Measurements from ENCODE around the gene TAS2R50. TPM values are rescaled to one million over a fixed set of nuclear protein-coding genes. Genes with fewer than 3 reads are reported as not detected.

Gene TAS2R50
- total RNA-seq, 2 donors from 2014 or later = 0.86 to 0.98 TPM

- Histone ChIP-seq H3K4me3 (no peak overlapping the region), H3K27ac (no peak overlapping the region), H3K9ac (ENCODE audit: low read depth in 2 of 2, low read length in 2 of 2) (no peak overlapping the region), H3K4me1 (no peaks in the 10 kb centered on the region), H3K9me3 (no peaks in the 10 kb centered on the region), H3K36me3 (no peaks in the 10 kb centered on the region), H3K27me3 (no peaks in the 10 kb centered on the region)
- DNase-seq = no peak
- intact Hi-C loops (cut with DNase I) = no loop called here
- TF ChIP-seq CTCF (IDR thresholded peaks at IDR 0.05) = no peak
Observed at GRCh38 chr12:10994307-10994706, 7.6 kb upstream of the TAS2R50 start.

DNA sequence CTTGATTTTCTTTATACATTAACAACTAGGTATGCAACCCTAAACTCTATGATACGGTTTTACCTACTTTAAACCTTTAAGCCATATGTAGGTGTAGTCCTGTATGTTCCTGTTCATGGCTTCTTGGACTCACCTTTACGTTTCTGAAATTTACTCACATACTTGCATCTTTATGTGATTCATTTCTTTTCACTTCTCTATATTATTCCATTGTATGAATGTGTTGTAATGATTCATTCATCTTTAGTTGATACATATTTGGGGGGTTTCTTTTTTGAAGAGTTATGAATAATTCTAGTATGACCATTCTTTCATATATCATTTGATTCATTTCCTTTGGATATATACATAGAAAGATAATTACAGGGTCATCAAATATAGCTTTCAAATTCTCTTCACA, 2.4 kb upstream of the TAS2R50 start:
- no peak for DNase-seq
- no peak overlapping the region for H3K9ac ChIP-seq (ENCODE audit: low read depth in 2 of 2, low read length in 2 of 2)
- intact Hi-C loops (cut with DNase I) = no loop called here
- H3K36me3 ChIP-seq = no peaks in the 10 kb centered on the region
- no peak for TF ChIP-seq CTCF (IDR thresholded peaks at IDR 0.05)
- no peak overlapping the region for H3K27ac ChIP-seq
- H3K4me3 ChIP-seq = no peak overlapping the region
- H3K4me1 ChIP-seq = no peaks in the 10 kb centered on the region
- no peaks in the 10 kb centered on the region for H3K27me3 ChIP-seq
- no peaks in the 10 kb centered on the region for H3K9me3 ChIP-seq

GRCh38 chr12:10982244-10982643, 4.5 kb downstream of the TAS2R50 start:
- Histone ChIP-seq H3K4me3 (no peak overlapping the region), H3K4me1 (no peaks in the 10 kb centered on the region), H3K9ac (ENCODE audit: low read depth in 2 of 2, low read length in 2 of 2) (no peak overlapping the region), H3K9me3 (no peaks in the 10 kb centered on the region), H3K27ac (no peak overlapping the region), H3K36me3 (no peaks in the 10 kb centered on the region), H3K27me3 (no peaks in the 10 kb centered on the region)
- TF ChIP-seq CTCF (IDR thresholded peaks at IDR 0.05) = no peak
- intact Hi-C loops (cut with DNase I) = no loop called here
- no peak for DNase-seq

DNA sequence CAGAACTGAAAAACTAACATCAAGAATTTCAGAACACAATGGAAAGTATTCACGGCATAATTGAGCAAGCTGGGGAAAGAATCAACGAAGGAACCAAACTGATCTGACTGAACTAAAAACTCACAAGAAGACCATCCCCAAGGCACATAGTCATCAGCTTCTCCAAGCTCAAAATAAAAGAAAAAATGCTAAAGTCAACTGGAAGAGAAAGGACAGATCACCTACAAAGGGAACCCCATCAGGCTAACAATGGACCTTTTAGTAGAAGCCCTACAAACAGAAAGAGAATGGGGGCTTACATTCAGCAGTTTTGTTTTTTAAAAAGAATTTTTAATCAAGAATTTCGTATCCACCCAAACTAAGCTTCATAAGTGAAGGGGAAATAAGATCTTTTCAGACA, 11.7 kb downstream of the TAS2R50 start:
- intact Hi-C loops (cut with DNase I) = no loop called here
- Histone ChIP-seq H3K4me1 (no peaks in the 10 kb centered on the region), H3K9ac (ENCODE audit: low read depth in 2 of 2, low read length in 2 of 2) (no peak overlapping the region), H3K36me3 (no peaks in the 10 kb centered on the region), H3K4me3 (no peak overlapping the region), H3K27me3 (no peaks in the 10 kb centered on the region), H3K27ac (no peak overlapping the region), H3K9me3 (no peaks in the 10 kb centered on the region)
- no peak for TF ChIP-seq CTCF (IDR thresholded peaks at IDR 0.05)
- no peak for DNase-seq

GRCh38 chr12:10968765-10969456, 17.8 kb downstream of the TAS2R50 start:
- no peak for DNase-seq

More at GRCh38 chr12:10968765-10969456, 17.8 kb downstream of the TAS2R50 start:
- TF ChIP-seq CTCF (IDR thresholded peaks at IDR 0.05) = no peak
- no peak overlapping the region for H3K27ac ChIP-seq
- intact Hi-C loops (cut with DNase I) = no loop called here
- no peaks in the 10 kb centered on the region for H3K36me3 ChIP-seq
- no peak overlapping the region for H3K9ac ChIP-seq (ENCODE audit: low read depth in 2 of 2, low read length in 2 of 2)
- H3K9me3 ChIP-seq = no peaks in the 10 kb centered on the region
- H3K4me1 ChIP-seq = no peaks in the 10 kb centered on the region
- H3K27me3 ChIP-seq = no peaks in the 10 kb centered on the region
- H3K4me3 ChIP-seq = no peak overlapping the region
